NCI-H2107 (cell line): Measurements from ENCODE around the gene EPB41L2.

ENCODE experiments used
- DNase-seq: peaks from one replicate; lab custom pipeline; 2025; lab: John Stamatoyannopoulos, UW

The EPB41L2 gene

GRCh38 chr6:130978180-130978579 lies 84.9 kb downstream of the EPB41L2 start:
- DNase-seq: no peak

DNA sequence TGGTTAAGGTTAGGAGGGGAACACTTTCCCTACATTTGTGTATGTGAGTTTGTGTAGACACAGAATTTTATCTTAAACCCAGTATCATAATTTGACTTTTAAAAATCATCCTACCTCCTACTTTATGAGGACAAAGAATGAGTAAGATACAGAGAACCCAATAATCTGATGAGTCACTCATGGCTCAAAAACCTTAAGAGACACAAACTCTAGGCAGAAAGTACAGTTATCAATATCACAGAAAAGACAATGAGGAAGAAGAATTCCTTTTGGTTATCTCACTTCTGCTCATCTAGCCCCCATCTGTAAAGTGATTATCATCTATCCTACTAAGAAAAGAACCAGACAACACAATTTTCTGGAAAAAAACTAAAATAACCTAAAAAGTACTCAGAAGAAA lies 87.7 kb downstream of the EPB41L2 start:
- no peak for DNase-seq

- DNase-seq: no peak
Measured at GRCh38 chr6:130973521-130974277, 89.3 kb downstream of the EPB41L2 start.

GRCh38 chr6:130971504-130971903 lies 91.5 kb downstream of the EPB41L2 start:
- DNase-seq: no peak

- DNase-seq: no peak
Measured at GRCh38 chr6:130970839-130971410, 92.1 kb downstream of the EPB41L2 start.

- no peak for DNase-seq
Measured at GRCh38 chr6:130969791-130970491, 93.1 kb downstream of the EPB41L2 start.

- no peak for DNase-seq
Measured at GRCh38 chr6:130969166-130969565, 93.9 kb downstream of the EPB41L2 start.

DNA sequence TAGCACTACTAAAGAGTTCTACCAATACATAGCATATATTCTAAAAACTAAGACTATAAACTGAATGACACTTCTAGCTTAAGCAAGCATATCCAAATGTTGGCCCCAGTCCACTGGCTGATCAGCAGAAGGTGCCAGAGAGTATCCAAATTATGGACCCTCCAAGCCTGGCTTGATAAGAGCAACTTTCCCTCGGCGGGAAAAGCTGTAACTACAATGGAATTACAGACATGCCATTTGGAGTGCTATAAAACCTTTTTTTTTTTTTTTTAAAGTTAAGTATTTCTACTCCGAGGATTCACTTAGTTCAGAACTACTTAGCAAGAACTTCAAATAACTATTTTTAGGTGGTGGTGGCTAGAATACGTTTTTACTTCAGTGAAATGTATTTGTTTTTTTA lies 94.6 kb downstream of the EPB41L2 start:
- no peak for DNase-seq

- DNase-seq: no peak
Measured at GRCh38 chr6:130967502-130968445, 95.3 kb downstream of the EPB41L2 start.

DNA sequence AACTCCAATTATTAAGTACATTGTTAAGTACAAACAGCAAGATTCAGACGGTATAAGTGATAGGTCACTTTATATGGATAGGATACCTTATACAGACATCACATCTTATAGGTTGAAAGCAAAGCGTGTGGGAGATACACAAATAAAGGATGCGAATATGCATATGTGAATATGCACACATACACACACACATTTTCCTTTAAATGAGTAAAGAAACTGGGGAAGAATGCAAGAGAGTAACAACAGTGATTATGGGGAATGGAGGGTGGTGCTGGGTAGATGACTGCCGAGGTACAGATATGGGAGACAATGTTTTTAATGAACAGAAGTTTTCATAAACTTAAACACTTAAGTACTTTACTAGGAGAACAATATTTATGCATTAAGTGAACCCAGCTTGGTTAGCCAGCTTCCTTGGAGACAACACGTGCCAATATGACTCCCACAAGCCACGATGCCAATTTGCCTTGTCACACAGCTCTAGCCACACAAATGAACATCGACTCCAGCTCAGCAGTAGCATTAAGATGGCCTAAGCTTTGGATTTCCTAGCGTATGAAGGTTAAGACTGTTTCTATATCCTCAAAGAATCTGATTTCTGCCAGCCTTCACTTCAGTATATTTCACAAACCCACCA lies 96.6 kb downstream of the EPB41L2 start:
- no peak for DNase-seq

DNA sequence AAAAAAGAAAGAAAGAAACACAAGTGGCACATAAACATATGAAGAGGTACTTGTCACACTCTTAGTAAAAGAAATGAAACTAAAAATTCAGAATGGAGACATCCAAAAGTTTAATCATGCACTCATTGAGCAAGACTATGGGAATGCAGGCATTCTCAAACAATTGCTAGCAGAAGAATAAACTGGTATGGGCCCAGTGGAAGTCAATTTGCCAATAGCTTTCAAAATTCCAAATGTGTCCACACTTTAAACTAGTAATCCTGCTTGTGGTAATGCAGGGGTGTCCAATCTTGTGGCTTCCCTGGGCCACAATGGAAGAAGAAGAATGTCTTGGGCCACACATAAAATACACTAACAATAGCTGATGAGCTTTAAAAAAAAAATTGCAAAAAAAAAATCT lies 97.4 kb downstream of the EPB41L2 start:
- no peak for DNase-seq

DNA sequence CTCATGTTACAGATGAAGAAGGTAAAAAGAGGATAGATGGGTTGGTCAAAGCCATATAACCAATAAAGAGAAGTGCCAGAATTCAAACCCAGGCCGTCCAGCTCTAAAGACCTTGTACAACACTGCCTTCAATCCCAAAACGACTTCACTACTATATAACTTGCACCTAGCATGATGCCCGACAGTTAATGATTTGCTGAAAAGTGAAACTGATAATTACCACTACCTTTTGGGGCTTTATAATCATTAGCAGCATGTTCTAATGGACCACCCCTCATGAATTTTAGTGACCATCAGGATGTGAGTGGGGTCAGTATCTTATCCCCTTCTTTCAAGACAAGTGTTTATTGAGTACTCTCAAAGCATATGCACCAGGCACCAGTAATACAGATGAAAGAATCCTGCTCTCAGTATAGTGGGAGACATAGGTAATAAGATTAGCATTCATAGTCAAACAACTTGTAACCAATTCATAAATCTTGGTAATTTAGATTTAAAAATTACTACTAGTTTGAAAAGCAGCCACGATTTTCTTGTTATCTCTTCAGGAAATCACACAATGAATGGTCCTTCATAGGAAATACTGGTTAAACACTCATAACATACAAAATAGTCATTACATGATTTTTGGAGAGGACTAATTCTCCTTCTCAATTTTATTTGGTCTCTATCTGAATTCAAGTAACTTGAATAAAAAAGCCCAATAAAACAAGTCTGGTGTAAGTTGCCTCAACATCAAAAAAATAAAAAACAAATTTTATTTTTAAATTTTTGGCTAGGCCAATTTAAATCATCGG lies 98.0 kb downstream of the EPB41L2 start:
- DNase-seq: no peak

DNA sequence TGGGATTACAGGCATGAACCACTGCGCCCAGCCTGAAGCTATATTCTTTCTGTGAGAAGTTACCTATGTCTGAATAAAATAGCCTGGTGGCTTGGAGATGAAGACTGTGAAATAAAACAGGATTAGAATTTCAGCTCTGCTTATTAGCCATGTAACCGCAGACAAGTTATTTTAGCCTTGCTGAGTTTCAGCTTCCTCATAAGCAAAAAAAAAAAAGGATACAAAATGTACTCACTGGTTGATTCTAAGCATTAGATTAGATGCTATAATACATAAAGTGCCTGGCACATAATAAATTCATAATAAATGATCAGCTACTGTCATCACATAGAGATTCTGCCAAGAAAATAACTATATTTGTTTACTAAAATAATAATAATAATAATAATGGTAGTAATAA lies 98.8 kb downstream of the EPB41L2 start:
- no peak for DNase-seq

- no peak for DNase-seq
Measured at GRCh38 chr6:130962966-130963365, 100.1 kb downstream of the EPB41L2 start.

- no peak for DNase-seq
Measured at GRCh38 chr6:130961148-130961547, 101.9 kb downstream of the EPB41L2 start.

DNA sequence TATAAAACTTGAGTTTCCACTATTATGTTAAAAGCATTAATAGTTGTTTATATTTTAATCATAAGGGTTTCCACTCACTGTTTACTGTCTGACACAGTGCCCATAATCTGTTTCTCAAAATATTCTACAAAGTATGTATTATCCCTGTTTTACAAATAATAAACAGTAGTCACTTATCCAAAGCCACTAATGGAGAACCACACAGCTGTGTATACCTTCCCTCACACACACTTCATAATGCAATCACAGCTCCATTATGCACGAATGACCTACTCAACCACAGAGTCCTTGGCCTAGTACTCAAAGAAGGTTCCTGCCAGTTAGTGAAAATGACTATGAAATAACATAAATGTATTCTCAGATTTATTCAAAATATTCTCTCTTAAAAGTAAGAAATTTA lies 103.1 kb downstream of the EPB41L2 start:
- no peak for DNase-seq

- DNase-seq: no peak
Measured at GRCh38 chr6:130958468-130958867, 104.6 kb downstream of the EPB41L2 start.

GRCh38 chr6:130955755-130956154 lies 107.3 kb downstream of the EPB41L2 start:
- no peak for DNase-seq

DNA sequence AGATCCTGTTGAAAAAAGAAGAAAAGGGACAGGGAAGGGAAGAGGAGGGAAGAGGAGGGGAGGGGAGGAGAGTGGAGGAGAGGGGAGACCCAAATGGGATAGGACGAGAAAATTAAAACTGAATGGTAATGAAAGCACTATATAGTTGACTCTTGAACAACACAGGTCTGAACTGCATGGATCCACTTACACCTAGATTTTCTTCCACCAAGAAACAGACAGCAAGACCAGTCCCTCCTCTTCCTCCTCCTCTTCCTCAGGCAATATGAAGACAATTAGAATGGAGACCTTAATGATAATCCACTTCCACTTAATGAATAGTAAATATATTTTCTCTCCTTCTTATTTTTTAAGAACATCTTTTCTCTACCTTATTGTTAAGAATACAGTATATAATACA lies 113.5 kb downstream of the EPB41L2 start:
- no peak for DNase-seq

- no peak for DNase-seq
Measured at GRCh38 chr6:130947464-130947863, 115.6 kb downstream of the EPB41L2 start.

DNA sequence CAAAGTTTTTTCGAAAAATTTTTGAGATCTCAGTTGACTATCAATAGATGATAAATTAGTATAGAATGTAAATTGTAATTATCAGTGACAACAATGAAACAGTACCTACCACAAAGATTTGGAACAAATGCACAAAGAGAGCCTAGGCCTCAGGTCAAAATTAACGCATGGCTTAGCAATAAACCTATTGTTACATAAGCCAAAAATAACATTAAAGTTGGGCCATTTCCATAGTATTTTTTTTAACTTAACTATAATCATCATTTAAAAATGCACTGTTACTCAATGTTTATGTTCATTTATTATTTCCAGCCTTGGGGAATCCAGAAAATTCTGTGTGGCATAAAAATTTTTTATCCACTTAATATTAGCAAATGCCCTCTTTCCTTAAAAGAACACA lies 117.0 kb downstream of the EPB41L2 start:
- DNase-seq: no peak
